ENCODE data around the gene MBOAT2. TPM values are rescaled to one million over a fixed set of nuclear protein-coding genes. Genes with fewer than 3 reads are reported as not detected.
"Not testable (repeated sequence)": the region's sequence is repeated elsewhere in the genome, so short reads cannot be mapped to it uniquely, and the experiment has no call there.

Gene MBOAT2
- total RNA-seq, 1 donor from 2014 or later, result 72.5 TPM

GRCh38 chr2:8895087-8895912 is 108.2 kb downstream of the MBOAT2 start:
- H3K36me3 Mint-ChIP-seq (ENCODE audit: unreplicated experiment), result peaks cover 20% of the 10 kb centered on the region
- not testable (repeated sequence) for H3K27ac Mint-ChIP-seq (ENCODE audit: unreplicated experiment); H3K27me3 Mint-ChIP-seq (ENCODE audit: unreplicated experiment); DNase-seq; H3K9me3 Mint-ChIP-seq (ENCODE audit: unreplicated experiment); H3K4me3 Mint-ChIP-seq (ENCODE audit: unreplicated experiment); H3K4me1 Mint-ChIP-seq (ENCODE audit: low read depth, unreplicated experiment)

- Mint-ChIP-seq H3K36me3 (ENCODE audit: unreplicated experiment) (peaks cover 20% of the 10 kb centered on the region), H3K4me1 (ENCODE audit: low read depth, unreplicated experiment) (no peaks in the 10 kb centered on the region), H3K27me3 (ENCODE audit: unreplicated experiment) (peaks cover 4% of the 10 kb centered on the region), H3K27ac (ENCODE audit: unreplicated experiment) (no peak overlapping the region), H3K4me3 (ENCODE audit: unreplicated experiment) (no peak overlapping the region), H3K9me3 (ENCODE audit: unreplicated experiment) (peaks cover 2% of the 10 kb centered on the region)
- no peak for DNase-seq
- no peak for TF ChIP-seq CTCF (IDR thresholded peaks at IDR 0.05; ENCODE audit: partially characterized antibody, unreplicated experiment)
Measured at GRCh38 chr2:8893978-8894820, 109.3 kb downstream of the MBOAT2 start.

- Mint-ChIP-seq H3K27me3 (ENCODE audit: unreplicated experiment) (peaks cover 4% of the 10 kb centered on the region), H3K27ac (ENCODE audit: unreplicated experiment) (no peak overlapping the region), H3K4me1 (ENCODE audit: low read depth, unreplicated experiment) (no peaks in the 10 kb centered on the region), H3K9me3 (ENCODE audit: unreplicated experiment) (peaks cover 2% of the 10 kb centered on the region), H3K4me3 (ENCODE audit: unreplicated experiment) (no peak overlapping the region), H3K36me3 (ENCODE audit: unreplicated experiment) (peaks cover 20% of the 10 kb centered on the region)
- no peak for DNase-seq
- no peak for TF ChIP-seq CTCF (IDR thresholded peaks at IDR 0.05; ENCODE audit: partially characterized antibody, unreplicated experiment)
Measured at GRCh38 chr2:8893474-8893873, 110.0 kb downstream of the MBOAT2 start.

- Mint-ChIP-seq H3K27ac (ENCODE audit: unreplicated experiment) (no peak overlapping the region), H3K9me3 (ENCODE audit: unreplicated experiment) (peaks cover 2% of the 10 kb centered on the region), H3K27me3 (ENCODE audit: unreplicated experiment) (peaks cover 4% of the 10 kb centered on the region), H3K4me3 (ENCODE audit: unreplicated experiment) (no peak overlapping the region), H3K36me3 (ENCODE audit: unreplicated experiment) (peaks cover 19% of the 10 kb centered on the region), H3K4me1 (ENCODE audit: low read depth, unreplicated experiment) (no peaks in the 10 kb centered on the region)
- TF ChIP-seq CTCF (IDR thresholded peaks at IDR 0.05; ENCODE audit: partially characterized antibody, unreplicated experiment), result no peak
- no peak for DNase-seq
Measured at GRCh38 chr2:8892111-8892510, 111.4 kb downstream of the MBOAT2 start.

GRCh38 chr2:8889978-8890377 is 113.5 kb downstream of the MBOAT2 start:
- H3K9me3 Mint-ChIP-seq (ENCODE audit: unreplicated experiment), result no peaks in the 10 kb centered on the region
- H3K36me3 Mint-ChIP-seq (ENCODE audit: unreplicated experiment), result peaks cover 8% of the 10 kb centered on the region
- no peak for TF ChIP-seq CTCF (IDR thresholded peaks at IDR 0.05; ENCODE audit: partially characterized antibody, unreplicated experiment)
- H3K27ac Mint-ChIP-seq (ENCODE audit: unreplicated experiment), result no peak overlapping the region
- no peaks in the 10 kb centered on the region for H3K4me1 Mint-ChIP-seq (ENCODE audit: low read depth, unreplicated experiment)
- H3K27me3 Mint-ChIP-seq (ENCODE audit: unreplicated experiment), result peaks cover 4% of the 10 kb centered on the region
- H3K4me3 Mint-ChIP-seq (ENCODE audit: unreplicated experiment), result no peak overlapping the region
- DNase-seq, result no peak
